ENCODE results near the gene KCND1.
A peak's percentile ranks its signal among the peaks of the same experiment; 100 is the strongest.

KCND1 gene

GRCh38 chrX:48974033-48974432, 2.4 kb upstream of the KCND1 start:
- FAIRE-seq = no peak

- FAIRE-seq = no peak
Measured at GRCh38 chrX:48972220-48973164, 848 bp upstream of the KCND1 start.

- no peak for FAIRE-seq
Measured at GRCh38 chrX:48969471-48969870, 2.2 kb downstream of the KCND1 start.

GRCh38 chrX:48968377-48968776, 3.3 kb downstream of the KCND1 start:
- FAIRE-seq = no peak

- no peak for FAIRE-seq
Measured at GRCh38 chrX:48966796-48967579, 4.7 kb downstream of the KCND1 start.

GRCh38 chrX:48965959-48966358, 5.7 kb downstream of the KCND1 start:
- no peak for FAIRE-seq

- no peak for FAIRE-seq
Measured at GRCh38 chrX:48961585-48962091, 10.0 kb downstream of the KCND1 start.

GRCh38 chrX:48960291-48960690, 11.4 kb downstream of the KCND1 start:
- FAIRE-seq = no peak

GRCh38 chrX:48958635-48959094, 13.0 kb downstream of the KCND1 start:
- FAIRE-seq = no peak

- FAIRE-seq = peak; percentile 96
Measured at GRCh38 chrX:48957827-48958634, 13.6 kb downstream of the KCND1 start.

GRCh38 chrX:48957477-48957826, 14.2 kb downstream of the KCND1 start, which contains the start of gene OTUD5:
Gene OTUD5, minus strand, starts transcription at chrX:48957607. Its CDS starts 37 bp downstream, at chrX:48957570.
- FAIRE-seq = no peak

GRCh38 chrX:48956728-48957414, 14.8 kb downstream of the KCND1 start:
- FAIRE-seq = no peak

GRCh38 chrX:48948589-48948988, 23.1 kb downstream of the KCND1 start:
- no peak for FAIRE-seq

- peak; percentile 87 for FAIRE-seq
Measured at GRCh38 chrX:48945517-48946348, 25.9 kb downstream of the KCND1 start.

GRCh38 chrX:48942895-48943294, 28.7 kb downstream of the KCND1 start:
- no peak for FAIRE-seq

- FAIRE-seq = no peak
Measured at GRCh38 chrX:48940404-48940955, 31.2 kb downstream of the KCND1 start.

GRCh38 chrX:48939524-48940228, 32.0 kb downstream of the KCND1 start:
- FAIRE-seq = no peak

- FAIRE-seq = no peak
Measured at GRCh38 chrX:48938721-48939425, 32.8 kb downstream of the KCND1 start.

All from A204.1 (cell line).